ENCODE results near the gene LRRC70. TPM values are rescaled to one million over a fixed set of nuclear protein-coding genes. Genes with fewer than 3 reads are reported as not detected.
"Not testable (repeated sequence)": the region's sequence is repeated elsewhere in the genome, so short reads cannot be mapped to it uniquely, and the experiment has no call there.

LRRC70 gene
- total and polyA plus RNA-seq, 4 donors: 3.1 to 14.8 (median 5.7) TPM

GRCh38 chr5:62561896-62562295 lies 16.7 kb upstream of the LRRC70 start:
- no peak overlapping the region for H3K4me3 ChIP-seq

DNA sequence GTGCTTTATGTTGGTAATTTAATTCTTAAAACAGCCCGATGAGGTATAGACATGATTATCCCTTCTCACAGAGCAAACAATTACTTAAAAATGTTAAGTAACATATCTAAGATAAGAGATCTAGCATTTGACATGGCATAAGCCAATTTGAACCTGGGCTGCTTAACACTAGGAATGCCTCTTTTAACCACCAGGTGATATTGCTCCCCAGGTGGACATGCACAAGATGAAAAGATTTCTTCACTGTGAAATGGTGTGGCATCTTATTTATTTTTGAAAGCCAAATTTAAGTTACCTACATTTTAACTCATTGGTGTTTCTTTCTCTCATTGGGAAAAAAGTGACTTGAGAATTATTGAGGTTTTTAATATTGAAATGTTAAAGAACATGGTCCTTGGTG lies 15.8 kb upstream of the LRRC70 start:
- TF ChIP-seq, protein P1, sequence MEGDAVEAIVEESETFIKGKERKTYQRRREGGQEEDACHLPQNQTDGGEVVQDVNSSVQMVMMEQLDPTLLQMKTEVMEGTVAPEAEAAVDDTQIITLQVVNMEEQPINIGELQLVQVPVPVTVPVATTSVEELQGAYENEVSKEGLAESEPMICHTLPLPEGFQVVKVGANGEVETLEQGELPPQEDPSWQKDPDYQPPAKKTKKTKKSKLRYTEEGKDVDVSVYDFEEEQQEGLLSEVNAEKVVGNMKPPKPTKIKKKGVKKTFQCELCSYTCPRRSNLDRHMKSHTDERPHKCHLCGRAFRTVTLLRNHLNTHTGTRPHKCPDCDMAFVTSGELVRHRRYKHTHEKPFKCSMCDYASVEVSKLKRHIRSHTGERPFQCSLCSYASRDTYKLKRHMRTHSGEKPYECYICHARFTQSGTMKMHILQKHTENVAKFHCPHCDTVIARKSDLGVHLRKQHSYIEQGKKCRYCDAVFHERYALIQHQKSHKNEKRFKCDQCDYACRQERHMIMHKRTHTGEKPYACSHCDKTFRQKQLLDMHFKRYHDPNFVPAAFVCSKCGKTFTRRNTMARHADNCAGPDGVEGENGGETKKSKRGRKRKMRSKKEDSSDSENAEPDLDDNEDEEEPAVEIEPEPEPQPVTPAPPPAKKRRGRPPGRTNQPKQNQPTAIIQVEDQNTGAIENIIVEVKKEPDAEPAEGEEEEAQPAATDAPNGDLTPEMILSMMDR (IDR thresholded peaks at IDR 0.05; ENCODE audit: control extremely low read depth, extremely low read depth): no peak
- Histone ChIP-seq H3K9me3 (ENCODE audit: control insufficient read depth in 4 of 4, insufficient read depth in 3 of 4, low read length in 3 of 4) (peaks cover 0 to 2% (median 0%) of the 10 kb centered on the region in 4 donors), H3K4me3 (no peak overlapping the region), H3K36me3 (ENCODE audit: control insufficient read depth in 4 of 4, insufficient read depth in 4 of 4, low read length in 4 of 4) (peaks cover 2 to 12% (median 10%) of the 10 kb centered on the region in 4 donors), H3K4me1 (ENCODE audit: control insufficient read depth in 5 of 5, insufficient read depth in 5 of 5, low read length in 5 of 5) (no peaks in the 10 kb centered on the region), H3K27ac (ENCODE audit: low read depth in 1 of 2, low read length in 1 of 2) (no peak overlapping the region), H3K27me3 (ENCODE audit: control insufficient read depth in 3 of 3, insufficient read depth in 3 of 3, low read length in 2 of 3) (no peaks in the 10 kb centered on the region), H3K9ac (ENCODE audit: insufficient read depth in 1 of 2, low read length in 2 of 2) (no peak overlapping the region)
- WGBS, 2 donors: 80 to 89% methylated on average over 1 of the region's 1 CpG
- no peak for ATAC-seq (ENCODE audit: insufficient read depth, low FRiP score)
- DNase-seq: no peak

More at GRCh38 chr5:62561896-62562295, 16.7 kb upstream of the LRRC70 start:
- 97 to 100% methylated on average over 1 of the region's 1 CpG for WGBS, 2 donors
- no peaks in the 10 kb centered on the region for H3K27me3 ChIP-seq (ENCODE audit: control insufficient read depth in 3 of 3, insufficient read depth in 3 of 3, low read length in 2 of 3)
- no peak overlapping the region for H3K9ac ChIP-seq (ENCODE audit: insufficient read depth in 1 of 2, low read length in 2 of 2)
- DNase-seq (no peak), ATAC-seq (ENCODE audit: insufficient read depth, low FRiP score) (no peak)
- H3K9me3 ChIP-seq (ENCODE audit: control insufficient read depth in 4 of 4, insufficient read depth in 3 of 4, low read length in 3 of 4): peaks cover 0 to 2% (median 0%) of the 10 kb centered on the region in 4 donors
- H3K36me3 ChIP-seq (ENCODE audit: control insufficient read depth in 4 of 4, insufficient read depth in 4 of 4, low read length in 4 of 4): peaks cover 2 to 7% (median 5%) of the 10 kb centered on the region in 4 donors
- TF ChIP-seq, protein P1 (IDR thresholded peaks at IDR 0.05; ENCODE audit: control extremely low read depth, extremely low read depth): no peak
- H3K4me1 ChIP-seq (ENCODE audit: control insufficient read depth in 5 of 5, insufficient read depth in 5 of 5, low read length in 5 of 5): no peaks in the 10 kb centered on the region
- no peak overlapping the region for H3K27ac ChIP-seq (ENCODE audit: low read depth in 1 of 2, low read length in 1 of 2)

GRCh38 chr5:62564101-62564500 lies 14.5 kb upstream of the LRRC70 start:
- H3K27me3 ChIP-seq (ENCODE audit: control insufficient read depth in 3 of 3, insufficient read depth in 3 of 3, low read length in 2 of 3): no peaks in the 10 kb centered on the region
- no peak overlapping the region for H3K27ac ChIP-seq (ENCODE audit: low read depth in 1 of 2, low read length in 1 of 2)
- 78 to 81% methylated on average over 2 of the region's 2 CpGs for WGBS, 2 donors
- H3K9me3 ChIP-seq (ENCODE audit: control insufficient read depth in 4 of 4, insufficient read depth in 3 of 4, low read length in 3 of 4): peaks cover 0 to 5% (median under 1%) of the 10 kb centered on the region in 4 donors
- ATAC-seq (ENCODE audit: insufficient read depth, low FRiP score) (no peak), DNase-seq (no peak)
- no peak overlapping the region for H3K4me3 ChIP-seq
- no peaks in the 10 kb centered on the region for H3K4me1 ChIP-seq (ENCODE audit: control insufficient read depth in 5 of 5, insufficient read depth in 5 of 5, low read length in 5 of 5)
- peaks cover 2 to 13% (median 11%) of the 10 kb centered on the region in 4 donors for H3K36me3 ChIP-seq (ENCODE audit: control insufficient read depth in 4 of 4, insufficient read depth in 4 of 4, low read length in 4 of 4)
- TF ChIP-seq, protein P1 (IDR thresholded peaks at IDR 0.05; ENCODE audit: control extremely low read depth, extremely low read depth): no peak
- H3K9ac ChIP-seq (ENCODE audit: insufficient read depth in 1 of 2, low read length in 2 of 2): no peak overlapping the region

DNA sequence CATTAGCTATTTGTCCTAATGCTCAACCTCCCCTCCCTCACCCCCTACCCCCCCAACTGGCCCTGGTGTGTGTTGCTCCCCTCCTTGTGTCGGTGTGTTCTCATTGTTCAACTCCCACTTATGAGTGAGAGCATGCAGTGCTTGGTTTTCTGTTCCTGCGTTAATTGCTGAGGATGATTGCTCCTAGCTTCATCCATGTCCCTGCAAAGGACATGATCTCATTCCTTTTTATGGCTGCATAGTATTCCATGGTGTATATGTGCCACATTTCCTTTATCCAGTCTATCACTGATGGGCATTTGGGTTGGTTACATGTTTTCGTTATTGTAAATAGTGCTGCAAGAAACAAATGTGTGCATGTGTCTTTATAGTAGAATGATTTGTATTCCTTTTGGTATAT lies 12.9 kb upstream of the LRRC70 start:
- not testable (repeated sequence) for H3K9me3 ChIP-seq (ENCODE audit: control insufficient read depth in 4 of 4, insufficient read depth in 3 of 4, low read length in 3 of 4); H3K4me3 ChIP-seq; ATAC-seq (ENCODE audit: insufficient read depth, low FRiP score); H3K27me3 ChIP-seq (ENCODE audit: control insufficient read depth in 3 of 3, insufficient read depth in 3 of 3, low read length in 2 of 3); H3K4me1 ChIP-seq (ENCODE audit: control insufficient read depth in 5 of 5, insufficient read depth in 5 of 5, low read length in 5 of 5); DNase-seq; H3K27ac ChIP-seq (ENCODE audit: low read depth in 1 of 2, low read length in 1 of 2); H3K9ac ChIP-seq (ENCODE audit: insufficient read depth in 1 of 2, low read length in 2 of 2)
- WGBS, 2 donors: 64 to 98% methylated on average over 3 of the region's 3 CpGs
- peaks cover 2 to 13% (median 11%) of the 10 kb centered on the region in 4 donors for H3K36me3 ChIP-seq (ENCODE audit: control insufficient read depth in 4 of 4, insufficient read depth in 4 of 4, low read length in 4 of 4)
